AG10803 (cell line): ENCODE measurements around the gene PPM1H.

Source experiments
- DNase-seq: peaks from one replicate; pipeline ENCODE4 v3.0.0; 2010; ENCODE audit warnings: low read depth
- H3K4me3 ChIP-seq: 2 replicates; pipeline ENCODE4 v1.5.1; 2011; ENCODE audit warnings: mild to moderate bottlenecking, low read length, control low read depth
- TF ChIP-seq, protein P1 (sequence below): conservative IDR thresholded peaks from 2 replicates; pipeline ENCODE4 v1.5.1; 2011; ENCODE audit warnings: mild to moderate bottlenecking, low read length, control low read depth, inconsistent platforms

PPM1H gene

DNA sequence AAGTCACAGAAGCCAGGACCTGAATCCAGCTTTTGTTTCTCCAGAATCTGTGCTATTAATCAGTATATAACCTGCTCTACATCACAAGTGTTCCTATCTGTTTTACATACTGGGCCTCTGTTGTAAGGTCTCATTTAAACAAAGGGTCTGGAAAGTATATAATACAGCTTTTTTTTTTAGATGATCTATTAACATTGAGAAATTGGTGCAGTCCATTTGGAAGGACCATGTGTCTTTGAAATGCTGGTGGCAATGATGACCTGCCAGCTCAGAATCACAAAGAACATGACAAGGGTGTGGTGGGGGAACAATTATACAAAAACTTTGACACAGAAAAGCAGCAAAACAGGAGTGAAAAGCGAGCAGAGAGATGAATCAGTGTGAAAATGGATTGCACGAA is 164.6 kb downstream of the PPM1H start:
- H3K4me3 ChIP-seq, result no peak overlapping the region
- TF ChIP-seq, protein P1, sequence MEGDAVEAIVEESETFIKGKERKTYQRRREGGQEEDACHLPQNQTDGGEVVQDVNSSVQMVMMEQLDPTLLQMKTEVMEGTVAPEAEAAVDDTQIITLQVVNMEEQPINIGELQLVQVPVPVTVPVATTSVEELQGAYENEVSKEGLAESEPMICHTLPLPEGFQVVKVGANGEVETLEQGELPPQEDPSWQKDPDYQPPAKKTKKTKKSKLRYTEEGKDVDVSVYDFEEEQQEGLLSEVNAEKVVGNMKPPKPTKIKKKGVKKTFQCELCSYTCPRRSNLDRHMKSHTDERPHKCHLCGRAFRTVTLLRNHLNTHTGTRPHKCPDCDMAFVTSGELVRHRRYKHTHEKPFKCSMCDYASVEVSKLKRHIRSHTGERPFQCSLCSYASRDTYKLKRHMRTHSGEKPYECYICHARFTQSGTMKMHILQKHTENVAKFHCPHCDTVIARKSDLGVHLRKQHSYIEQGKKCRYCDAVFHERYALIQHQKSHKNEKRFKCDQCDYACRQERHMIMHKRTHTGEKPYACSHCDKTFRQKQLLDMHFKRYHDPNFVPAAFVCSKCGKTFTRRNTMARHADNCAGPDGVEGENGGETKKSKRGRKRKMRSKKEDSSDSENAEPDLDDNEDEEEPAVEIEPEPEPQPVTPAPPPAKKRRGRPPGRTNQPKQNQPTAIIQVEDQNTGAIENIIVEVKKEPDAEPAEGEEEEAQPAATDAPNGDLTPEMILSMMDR, result no peak
- no peak for DNase-seq

- H3K4me3 ChIP-seq, result no peak overlapping the region
- TF ChIP-seq, protein P1, result no peak
- DNase-seq, result no peak
Measured at GRCh38 chr12:62769076-62769619, 165.8 kb downstream of the PPM1H start.

GRCh38 chr12:62767946-62768345 is 167.0 kb downstream of the PPM1H start:
- DNase-seq, result no peak
- TF ChIP-seq, protein P1, result no peak
- no peak overlapping the region for H3K4me3 ChIP-seq

DNA sequence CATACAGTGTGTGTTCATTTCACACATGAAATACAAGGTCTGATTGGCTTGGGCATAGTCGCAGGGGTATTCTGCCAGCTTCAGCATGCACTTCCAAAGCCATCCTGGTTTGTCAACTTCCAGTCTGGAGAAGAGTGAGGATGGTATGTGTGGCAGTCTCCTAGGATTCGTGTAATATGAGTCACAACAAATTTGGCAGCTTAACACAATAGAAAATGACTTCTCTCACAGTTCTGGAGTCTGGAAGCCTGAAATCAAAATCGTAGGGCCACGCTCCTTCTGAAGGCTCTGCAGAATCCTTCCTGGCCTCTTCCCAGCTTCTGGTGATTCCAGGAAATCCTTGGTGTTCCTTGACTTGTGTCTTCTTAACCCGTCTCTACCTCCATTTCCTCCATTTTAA is 167.5 kb downstream of the PPM1H start:
- peak; percentile 91 for DNase-seq
- no peak overlapping the region for H3K4me3 ChIP-seq
- TF ChIP-seq, protein P1, result no peak

GRCh38 chr12:62766496-62766895 is 168.5 kb downstream of the PPM1H start:
- DNase-seq, result peak; percentile 29
- H3K4me3 ChIP-seq, result no peak overlapping the region
- TF ChIP-seq, protein P1, result no peak

GRCh38 chr12:62763861-62764645 is 170.9 kb downstream of the PPM1H start:
- peak; percentile 72 for DNase-seq
- no peak overlapping the region for H3K4me3 ChIP-seq
- TF ChIP-seq, protein P1, result no peak

- no peak for DNase-seq
- H3K4me3 ChIP-seq, result no peak overlapping the region
- TF ChIP-seq, protein P1, result no peak
Measured at GRCh38 chr12:62763312-62763711, 171.6 kb downstream of the PPM1H start.
